HG03060 (cell line): ENCODE results near the gene RASSF3.

Experiments used
- ATAC-seq: cut with Tn5 transposase; IDR thresholded peaks from one replicate; pipeline ENCODE4 v1.9.1; 2021; ENCODE audit warnings: low read depth, moderate number of reproducible peaks; ENCODE audit not compliant: unreplicated experiment

RASSF3 gene

GRCh38 chr12:64716839-64717455 lies 106.7 kb downstream of the RASSF3 start:
- ATAC-seq, result no peak

- ATAC-seq, result no peak
These were observed 108.4 kb downstream of the RASSF3 start for GRCh38 chr12:64718649-64719048.

DNA sequence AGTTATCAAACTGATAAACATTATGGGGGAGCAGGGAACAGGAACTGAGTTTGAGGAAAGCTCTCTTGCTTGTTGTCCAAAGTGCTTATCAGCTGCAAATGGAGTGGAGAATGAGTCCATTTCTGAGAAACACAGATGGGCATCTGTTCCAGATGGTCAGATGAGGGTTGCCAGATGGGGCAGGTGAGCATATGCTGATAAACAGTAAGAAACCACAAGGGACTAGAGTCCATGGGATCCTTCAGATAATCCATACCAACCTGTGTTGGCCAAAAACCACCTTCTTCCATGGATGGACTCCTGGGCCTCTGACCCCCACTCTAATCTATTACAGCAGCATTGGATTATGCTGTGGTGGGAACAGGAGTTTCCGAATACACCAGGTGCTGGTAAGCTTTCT lies 110.6 kb downstream of the RASSF3 start:
- no peak for ATAC-seq

DNA sequence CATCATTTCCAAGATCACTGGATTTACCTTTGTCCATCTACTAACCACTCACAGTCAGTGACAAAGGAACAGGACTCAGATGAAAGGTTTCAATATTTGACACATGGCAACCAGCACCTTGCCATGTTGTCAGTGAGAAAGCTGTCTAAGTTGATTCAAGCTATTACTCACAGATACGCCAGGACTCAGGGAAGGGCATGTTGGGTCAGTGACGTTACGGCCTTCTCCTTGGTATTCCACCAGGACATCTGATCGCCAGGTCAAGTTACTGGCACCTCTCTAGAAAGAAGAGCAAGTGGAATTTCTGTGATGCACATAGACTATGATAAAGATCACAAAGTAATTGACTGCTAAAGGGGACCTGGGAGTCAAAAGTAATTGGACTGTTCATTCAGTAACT lies 112.5 kb downstream of the RASSF3 start:
- ATAC-seq, result no peak

DNA sequence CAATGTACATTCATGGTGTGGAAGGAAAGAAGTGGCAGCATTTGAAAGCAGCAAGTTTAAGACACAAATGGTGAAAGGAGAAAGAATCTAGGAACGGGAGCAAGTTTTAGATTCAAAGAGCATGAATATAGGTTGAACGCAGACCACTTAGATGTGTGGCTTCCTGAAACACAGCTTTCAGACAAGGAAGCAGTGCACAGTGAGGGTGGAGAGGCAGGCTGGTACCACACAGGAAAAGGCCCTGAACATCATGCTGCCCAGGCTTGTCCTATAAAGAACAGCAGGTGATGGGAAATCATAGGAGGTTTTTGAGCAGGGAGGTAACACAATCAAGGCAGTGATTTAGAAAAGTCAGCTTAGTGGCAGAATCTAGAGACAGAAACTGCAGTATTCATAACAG lies 113.3 kb downstream of the RASSF3 start:
- no peak for ATAC-seq

DNA sequence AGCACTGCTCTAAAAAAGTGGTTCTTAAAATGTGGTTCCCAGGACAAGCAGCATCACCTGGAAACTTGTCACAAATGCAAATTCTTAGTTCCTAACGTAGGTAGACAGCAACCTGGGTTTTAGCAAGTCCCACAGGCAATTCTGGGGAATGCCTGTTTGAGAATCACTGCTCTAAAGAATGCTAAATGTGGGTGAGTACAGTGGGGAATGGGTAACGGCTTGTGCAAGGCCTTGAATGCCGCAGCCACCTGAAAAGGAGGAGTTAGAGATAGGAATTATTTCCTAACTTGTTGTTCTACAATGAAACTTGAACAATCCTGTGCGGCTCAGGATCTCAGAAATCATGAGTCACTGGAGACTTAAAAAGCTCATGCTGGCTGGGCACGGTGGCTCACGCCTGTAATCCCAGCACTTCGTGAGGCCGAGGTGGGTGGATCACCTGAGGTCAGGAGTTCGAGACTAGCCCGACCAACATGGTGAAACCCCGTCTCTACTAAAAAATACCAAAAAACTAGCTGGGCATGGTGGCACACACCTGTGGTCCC lies 114.0 kb downstream of the RASSF3 start:
- no peak for ATAC-seq

- ATAC-seq, result peak; percentile 53
These were observed 119.8 kb downstream of the RASSF3 start for GRCh38 chr12:64729909-64730587.

GRCh38 chr12:64730588-64730969 lies 120.3 kb downstream of the RASSF3 start:
- ATAC-seq, result no peak

- ATAC-seq, result no peak
These were observed 121.4 kb downstream of the RASSF3 start for GRCh38 chr12:64731683-64732082.

DNA sequence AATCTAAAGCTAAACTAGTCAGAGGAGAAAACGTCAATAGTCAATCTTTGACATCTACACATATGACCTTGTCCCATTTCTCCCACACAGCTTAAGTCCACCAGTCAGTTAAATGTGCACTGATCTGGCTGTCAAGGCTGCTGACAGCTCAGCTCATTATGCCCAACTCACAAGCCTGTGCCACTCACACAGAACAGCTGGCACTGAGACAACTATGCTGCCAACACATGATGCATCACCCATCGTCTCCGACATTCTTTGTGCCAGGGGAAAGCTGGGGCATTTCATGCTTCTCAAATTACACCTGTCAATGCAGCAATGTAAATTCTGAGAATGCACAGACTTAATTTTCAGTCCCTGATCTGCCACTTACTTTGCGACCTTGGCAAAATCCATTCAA lies 123.6 kb downstream of the RASSF3 start:
- no peak for ATAC-seq

DNA sequence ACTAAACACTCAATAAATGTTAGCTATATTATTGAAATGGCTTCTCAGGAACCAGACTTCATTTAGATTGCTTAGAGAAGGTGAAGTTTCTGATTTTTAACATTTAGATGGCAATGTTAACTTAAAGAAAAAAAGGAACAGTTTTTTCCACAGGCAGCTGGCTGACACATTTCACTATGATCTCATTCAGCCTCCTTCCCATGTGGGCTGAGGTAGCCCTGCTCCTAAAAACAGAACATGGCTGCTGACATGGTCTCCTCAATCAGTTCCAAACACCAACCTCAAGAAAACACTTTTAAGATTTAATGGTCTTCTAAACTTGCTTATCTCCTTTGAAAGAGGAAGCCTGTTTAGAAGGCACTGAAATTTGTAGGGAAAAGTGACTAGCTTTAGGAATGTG lies 125.1 kb downstream of the RASSF3 start:
- ATAC-seq, result no peak

GRCh38 chr12:64736771-64737170 lies 126.5 kb downstream of the RASSF3 start:
- ATAC-seq, result no peak

DNA sequence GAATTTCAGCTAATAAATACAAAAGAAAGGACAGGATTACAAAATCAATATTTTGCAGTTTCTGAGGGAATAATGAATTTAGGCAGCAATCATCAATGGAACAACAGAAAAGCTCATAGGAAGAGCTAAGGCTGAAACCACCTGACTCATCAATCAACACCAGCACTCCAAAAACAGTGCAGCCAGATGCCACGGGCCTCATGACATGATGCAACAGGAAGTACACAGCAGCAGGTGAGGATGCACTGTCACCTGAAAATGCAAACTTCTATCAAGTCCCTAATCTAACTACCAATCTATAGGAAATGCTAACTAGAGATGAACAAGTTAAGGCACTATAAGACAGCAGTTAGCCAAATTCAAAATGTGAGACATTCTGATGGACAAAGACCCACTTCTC lies 127.2 kb downstream of the RASSF3 start:
- no peak for ATAC-seq

- no peak for ATAC-seq
These were observed 129.5 kb downstream of the RASSF3 start for GRCh38 chr12:64739778-64740177.

DNA sequence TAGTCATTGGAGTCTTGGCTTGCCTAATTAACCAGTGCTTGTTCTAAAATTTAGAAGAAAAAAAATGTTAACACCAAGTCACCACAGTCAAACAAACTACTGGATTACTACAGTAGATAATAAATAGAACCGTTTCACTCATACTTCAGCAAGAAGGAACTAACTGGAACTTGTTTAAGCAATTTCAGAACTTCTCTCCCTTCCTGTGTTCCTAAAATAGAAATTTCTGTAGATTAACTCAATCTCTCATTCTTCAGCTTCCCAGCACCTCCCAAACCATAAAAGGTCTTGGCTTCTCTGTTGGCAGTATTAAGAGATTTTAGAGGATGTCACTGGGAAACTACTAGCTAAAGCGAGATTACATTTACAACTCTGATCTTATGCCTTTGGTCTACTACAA lies 130.4 kb downstream of the RASSF3 start:
- ATAC-seq, result no peak

GRCh38 chr12:64742416-64742815 lies 132.1 kb downstream of the RASSF3 start:
- no peak for ATAC-seq

- ATAC-seq, result no peak
These were observed 132.9 kb downstream of the RASSF3 start for GRCh38 chr12:64743206-64743605.

DNA sequence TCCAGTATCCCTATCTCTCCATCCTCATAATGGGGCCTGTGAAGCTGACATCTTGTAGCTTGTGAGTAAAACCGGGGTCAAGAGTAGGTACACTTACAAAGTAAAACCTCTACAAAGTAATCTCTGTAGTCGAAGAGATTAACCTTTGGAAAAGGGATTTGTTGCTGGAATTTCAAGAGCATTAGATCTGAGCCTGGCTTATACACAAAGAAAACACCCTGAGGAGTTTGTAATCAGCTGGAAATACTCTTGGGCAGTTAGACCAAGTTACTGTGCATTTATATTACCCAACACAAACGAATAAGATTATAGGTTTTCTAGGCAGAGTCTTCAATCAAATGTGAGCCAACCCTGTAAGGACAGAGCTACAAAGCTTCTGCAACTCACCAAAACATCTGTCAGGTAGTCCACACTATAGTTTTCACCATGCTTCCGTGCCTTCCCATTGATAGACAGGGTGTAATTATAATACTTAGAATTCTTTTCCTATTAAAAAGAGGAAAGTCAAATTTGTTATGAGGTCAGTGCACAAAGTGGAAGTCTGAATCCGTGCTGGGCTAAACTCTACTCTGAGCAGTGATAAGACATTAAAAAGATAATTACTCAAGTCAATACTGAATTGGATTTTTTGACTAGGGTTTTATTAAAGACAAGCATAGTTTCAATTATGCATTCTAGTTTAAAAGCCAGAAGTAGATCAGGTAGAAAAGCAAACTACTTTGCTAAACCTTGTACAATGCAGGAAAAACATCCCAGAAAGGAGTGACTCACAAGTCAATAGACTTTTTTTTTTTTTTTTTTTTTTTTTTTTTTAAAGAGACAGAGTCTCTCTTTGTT lies 134.3 kb downstream of the RASSF3 start:
- no peak for ATAC-seq

DNA sequence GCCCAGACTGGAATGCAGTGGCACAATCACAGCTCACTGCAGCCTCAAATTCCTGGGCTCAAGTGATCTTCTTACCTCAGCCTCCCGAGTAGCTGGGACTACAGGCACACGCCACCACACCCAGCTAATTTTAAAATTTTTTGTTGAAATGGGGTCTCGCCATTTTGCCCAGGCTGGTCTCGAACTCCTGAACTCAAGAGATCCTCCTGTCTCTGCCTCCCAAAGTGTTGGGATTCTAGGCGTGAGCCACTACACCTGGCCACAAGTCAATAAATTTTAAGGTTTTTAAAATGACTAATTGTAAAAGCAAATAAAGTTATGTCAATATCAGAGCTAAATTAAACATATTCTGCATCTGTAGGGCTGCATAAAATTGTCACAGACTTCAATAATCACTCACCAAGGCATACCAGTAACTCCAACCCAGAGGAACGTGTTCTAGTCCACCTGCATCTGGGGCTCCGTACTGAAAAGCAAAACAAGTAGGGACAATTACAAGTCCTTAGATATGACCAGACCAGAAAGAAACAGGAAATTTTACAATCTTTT lies 135.0 kb downstream of the RASSF3 start:
- ATAC-seq, result no peak

DNA sequence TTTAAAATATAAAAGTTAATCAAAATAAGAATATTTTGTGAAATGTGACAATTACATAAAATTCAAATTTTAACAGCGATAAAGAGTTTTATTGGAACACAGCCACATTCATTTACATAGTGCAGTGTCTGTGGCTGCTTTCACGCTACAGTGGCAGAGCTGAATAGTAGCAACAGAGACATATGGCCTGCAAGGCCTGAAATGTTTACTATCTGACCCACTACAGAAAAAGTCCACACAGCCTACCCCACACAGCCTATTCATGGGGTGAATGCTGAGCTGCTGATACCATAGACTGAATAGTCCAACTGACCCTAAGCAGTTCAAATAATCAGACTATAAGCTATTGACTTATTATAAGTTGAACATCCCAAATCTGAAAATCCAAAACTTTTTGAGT lies 135.7 kb downstream of the RASSF3 start:
- ATAC-seq, result no peak

- ATAC-seq, result no peak
These were observed 136.4 kb downstream of the RASSF3 start for GRCh38 chr12:64746663-64747062.
